Esophagus muscularis mucosa (tissue), 4 donors: ENCODE data around the gene DCDC2B. TPM values are rescaled to one million over a fixed set of nuclear protein-coding genes. Genes with fewer than 3 reads are reported as not detected.
"Not testable (repeated sequence)": the region's sequence is repeated elsewhere in the genome, so short reads cannot be mapped to it uniquely, and the experiment has no call there.

Experiments used
- DNase-seq: peaks from one replicate; pipeline ENCODE4 v3.0.0-alpha.2; 2017; ENCODE audit errors: extremely low spot score
- H3K27ac ChIP-seq, 4 donors: fragments of 200-600 bp; sonication (generic); replicated peaks in 1 of 4; 1 replicate in 3 of 4; 2 replicates in 1 of 4; pipeline ENCODE4 v1.5.1; 2016 to 2019; ENCODE audit warnings: mild to moderate bottlenecking in 1 of 4
- H3K27me3 ChIP-seq, 4 donors: fragments of 200-600 bp; sonication (generic); one replicate each; pipeline versions ENCODE4 v1.5.1 to v1.6.0; 2016 to 2019
- H3K36me3 ChIP-seq, 4 donors: fragments of 200-600 bp; sonication (generic); one replicate each; pipeline ENCODE4 v1.5.1; 2016 to 2019
- H3K4me1 ChIP-seq, 4 donors: fragments of 200-600 bp; sonication (generic); one replicate each; pipeline ENCODE4 v1.5.1; 2016 to 2019
- H3K4me3 ChIP-seq, 4 donors: fragments of 200-600 bp; sonication (generic); 1 replicate in 2 of 4; 2 replicates in 2 of 4; pipeline ENCODE4 v1.5.1; 2016 to 2019; ENCODE audit warnings: mild to moderate bottlenecking in 4 of 4, moderate library complexity in 1 of 4
- H3K9me3 ChIP-seq, 4 donors: fragments of 200-600 bp; sonication (generic); 1 replicate in 3 of 4; 2 replicates in 1 of 4; pipeline ENCODE4 v1.5.1; 2016 to 2019
- CTCF ChIP-seq, 3 experiments: fragments of 200-600 bp in 2 of 3; fragments of 450-650 bp in 1 of 3; sonication (generic) in 2 of 3; IDR thresholded peaks; one replicate each; pipeline ENCODE4 v1.5.1; 2017 to 2019; ENCODE audit warnings: antibody characterized with exemption in 3 of 3, mild to moderate bottlenecking in 2 of 3, moderate library complexity in 1 of 3
- EP300 ChIP-seq: sonication (generic); formaldehyde crosslinking; IDR thresholded peaks from one replicate; pipeline ENCODE4 v1.6.1; 2017; ENCODE audit warnings: antibody characterized with exemption
- POLR2A ChIP-seq: fragments of 450-650 bp; IDR thresholded peaks from one replicate; pipeline ENCODE4 v1.6.1; 2017; ENCODE audit warnings: antibody characterized with exemption, moderate library complexity, mild to moderate bottlenecking, low read depth
- POLR2AphosphoS5 ChIP-seq, 2 donors: sonication (generic); formaldehyde crosslinking; IDR thresholded peaks; one replicate each; pipeline ENCODE4 v1.6.1; 2017; ENCODE audit warnings: antibody characterized with exemption in 2 of 2
- WGBS: methylation state at CpG from one replicate; pipeline ENCODE4 v1.1.5; 2018; 5-methylcytosine and 5-hydroxymethylcytosine counted together
- intact Hi-C: fragments of 100-400 bp; cut with DNase I; formaldehyde crosslinking; loops from one replicate; pipeline ENCODE4 v1.15.1; 2023
- total RNA-seq, 4 donors: library from RNA; depleted of rRNA; stranded (reverse); fragments of >200 nt; gene quantifications; one replicate each; pipeline versions ENCODE4 v1.1.0 to v1.2.1, GENCODE V29; 2016

The DCDC2B gene
- total RNA-seq, 4 donors from 2014 or later: not detected

- no peak for TF ChIP-seq CTCF (IDR thresholded peaks at IDR 0.05)
- no peak for TF ChIP-seq POLR2A
- TF ChIP-seq EP300: no peak
- TF ChIP-seq POLR2AphosphoS5 (IDR thresholded peaks at IDR 0.05): no peak
- no peaks in the 10 kb centered on the region for H3K9me3 ChIP-seq
- peaks cover 0 to 6% (median 0%) of the 10 kb centered on the region in 4 donors for H3K27me3 ChIP-seq
- H3K4me1 ChIP-seq: peaks cover 0 to 16% (median 11%) of the 10 kb centered on the region in 4 donors
- intact Hi-C loops: no loop called here
- H3K4me3 ChIP-seq: no peak overlapping the region
- no peaks in the 10 kb centered on the region for H3K36me3 ChIP-seq
- H3K27ac ChIP-seq: no peak overlapping the region
- no peak for DNase-seq
- 79% methylated on average over 9 of the region's 9 CpGs for WGBS
These were observed 47.8 kb downstream of the DCDC2B start for GRCh38 chr1:32256473-32257226.

GRCh38 chr1:32257227-32257508, 48.3 kb downstream of the DCDC2B start:
- DNase-seq: no peak
- TF ChIP-seq EP300 (no peak), CTCF (IDR thresholded peaks at IDR 0.05) (no peak), POLR2AphosphoS5 (IDR thresholded peaks at IDR 0.05) (no peak), POLR2A (no peak)
- Histone ChIP-seq H3K4me1 (peaks cover 0 to 12% (median 7%) of the 10 kb centered on the region in 4 donors), H3K27me3 (peaks cover 0 to 6% (median 0%) of the 10 kb centered on the region in 4 donors), H3K4me3 (no peak overlapping the region), H3K27ac (no peak overlapping the region), H3K9me3 (no peaks in the 10 kb centered on the region), H3K36me3 (no peaks in the 10 kb centered on the region)
- WGBS: 90% methylated on average over 6 of the region's 6 CpGs
- intact Hi-C loops: no loop called here

- H3K36me3 ChIP-seq, DNase-seq, H3K9me3 ChIP-seq, H3K4me3 ChIP-seq, H3K27me3 ChIP-seq, H3K27ac ChIP-seq, intact Hi-C loops, H3K4me1 ChIP-seq: not testable (repeated sequence)
- WGBS: 96% methylated on average over 4 of the region's 4 CpGs
These were observed 54.3 kb downstream of the DCDC2B start for GRCh38 chr1:32263236-32263593.

- intact Hi-C loops: no loop called here
- DNase-seq: no peak
- peaks cover 0 to 6% (median 0%) of the 10 kb centered on the region in 4 donors for H3K27me3 ChIP-seq
- H3K4me3 ChIP-seq: no peak overlapping the region
- no peaks in the 10 kb centered on the region for H3K9me3 ChIP-seq
- WGBS: 93% methylated on average over 4 of the region's 4 CpGs
- H3K4me1 ChIP-seq: no peaks in the 10 kb centered on the region
- no peak overlapping the region for H3K27ac ChIP-seq
- TF ChIP-seq CTCF (IDR thresholded peaks at IDR 0.05) (no peak), POLR2AphosphoS5 (IDR thresholded peaks at IDR 0.05) (no peak), POLR2A (no peak), EP300 (no peak)
- no peaks in the 10 kb centered on the region for H3K36me3 ChIP-seq
These were observed 54.9 kb downstream of the DCDC2B start for GRCh38 chr1:32263744-32264143.

Other genes starting within 250 kb of the DCDC2B start
- gene KHDRBS1, start 195.2 kb upstream of the DCDC2B start, total RNA-seq: 10 to 100 TPM; 71.8 to 90.5 (median 79.7) TPM
- 1 to 10 TPM; 2.9 to 6.1 (median 4.8) TPM for gene TMEM39B, start 136.2 kb upstream of the DCDC2B start, total RNA-seq
- gene KPNA6, start 101.0 kb upstream of the DCDC2B start, total RNA-seq: 10 to 100 TPM; 47.8 to 71.3 (median 55.4) TPM
- 10 to 100 TPM; 43.6 to 88.4 (median 70.4) TPM for gene TXLNA, start 29.4 kb upstream of the DCDC2B start, total RNA-seq
- gene CCDC28B, start 8.5 kb upstream of the DCDC2B start, total RNA-seq: 1 to 10 TPM; 5.0 to 7.8 (median 6.5) TPM
- gene IQCC, start 3.4 kb upstream of the DCDC2B start, total RNA-seq: 1 to 10 TPM in 3 of 4 donors, under 1 TPM in 1; 0.66 to 2.1 (median 1.1) TPM
- 1 to 10 TPM; 6.6 to 10.0 (median 8.2) TPM for gene TMEM234, start 13.3 kb downstream of the DCDC2B start, total RNA-seq
- gene EIF3I, start 13.3 kb downstream of the DCDC2B start, total RNA-seq: 100 to 1,000 TPM; 141 to 214 (median 167) TPM
- 1 to 10 TPM in 3 of 4 donors, under 1 TPM in 1; 0.83 to 6.7 (median 4.7) TPM for gene FAM167B, start 38.1 kb downstream of the DCDC2B start, total RNA-seq
- 1 to 10 TPM in 2 of 4 donors, under 1 TPM in 2; 0.42 to 2.8 (median 1.1) TPM for gene LCK, start 42.2 kb downstream of the DCDC2B start, total RNA-seq
- gene HDAC1, start 83.0 kb downstream of the DCDC2B start, total RNA-seq: 10 to 100 TPM; 42.8 to 70.4 (median 51.4) TPM
- 10 to 100 TPM in 2 of 4 donors, 1 to 10 TPM in 2; 4.2 to 10.9 (median 9.2) TPM for gene MARCKSL1, start 127.1 kb downstream of the DCDC2B start, total RNA-seq
- gene FAM229A, start 153.4 kb downstream of the DCDC2B start, total RNA-seq: 1 to 10 TPM; 1.3 to 8.7 (median 4.9) TPM
- 1 to 10 TPM in 1 of 4 donors, under 1 TPM in 1, not detected in 2; 0.86 to 3.7 TPM for gene TSSK3, start 153.4 kb downstream of the DCDC2B start, total RNA-seq
- 10 to 100 TPM; 57.3 to 67.9 (median 63.4) TPM for gene BSDC1, start 185.4 kb downstream of the DCDC2B start, total RNA-seq